Left hindlimb (tissue), 1 donor: Measurements from ENCODE around the gene NDUFA6.
A peak's percentile ranks its signal among the peaks of the same experiment; 100 is the strongest.

Experiments
- DNase-seq: peaks from one replicate; pipeline ENCODE4 v3.0.0-alpha.2; 2018

NDUFA6 gene

DNA sequence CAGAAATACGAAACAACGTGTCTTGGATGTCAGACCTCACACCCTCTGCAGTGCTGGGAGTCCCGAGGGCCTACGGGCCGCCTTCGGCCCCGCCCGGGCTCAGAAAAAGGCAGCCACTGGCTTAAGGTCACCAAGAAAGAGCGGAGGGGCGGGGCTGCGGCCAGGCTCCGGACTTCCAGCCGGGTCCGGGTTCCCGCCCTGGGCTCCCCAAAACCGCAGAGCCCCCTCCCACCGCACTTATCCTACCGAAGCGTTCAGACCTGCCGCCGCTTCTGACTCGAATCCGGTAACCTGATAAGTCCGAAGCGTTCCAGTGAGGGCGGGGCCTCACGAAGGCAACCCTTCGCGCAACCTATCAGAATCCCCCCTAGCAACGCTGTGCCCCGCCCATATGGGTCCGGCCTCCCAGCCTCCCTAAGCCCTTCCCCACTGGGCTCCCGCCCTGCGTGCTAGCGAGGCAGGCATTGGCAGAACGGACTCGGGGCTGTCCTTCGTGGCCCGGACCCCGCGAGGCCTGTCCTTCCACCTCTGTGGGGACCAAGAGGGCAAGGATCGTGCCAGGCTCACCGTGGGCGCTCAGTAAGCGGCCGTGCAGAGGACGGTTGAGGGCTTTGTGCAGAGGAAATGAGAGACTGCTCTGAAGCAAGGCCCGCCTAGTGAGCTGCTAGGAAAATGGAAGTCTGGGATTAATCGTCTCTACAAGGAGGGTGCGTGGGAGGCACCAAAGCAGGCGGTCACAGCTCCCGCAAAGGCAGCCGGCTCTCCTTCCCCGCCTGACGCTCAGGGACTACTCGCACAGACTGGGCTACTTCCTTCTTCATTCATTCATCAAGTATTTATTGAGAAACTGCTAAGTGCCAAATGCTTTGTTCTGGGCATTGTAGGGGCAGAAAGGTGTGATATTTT is 19.8 kb downstream of the NDUFA6 start, which contains the start of gene NAGA:
NAGA (minus strand) TSS at position 296 of the 906 bp plus-strand sequence. CDS start 515 bp downstream, outside the sequence.
- peak; percentile 97 for DNase-seq

DNA sequence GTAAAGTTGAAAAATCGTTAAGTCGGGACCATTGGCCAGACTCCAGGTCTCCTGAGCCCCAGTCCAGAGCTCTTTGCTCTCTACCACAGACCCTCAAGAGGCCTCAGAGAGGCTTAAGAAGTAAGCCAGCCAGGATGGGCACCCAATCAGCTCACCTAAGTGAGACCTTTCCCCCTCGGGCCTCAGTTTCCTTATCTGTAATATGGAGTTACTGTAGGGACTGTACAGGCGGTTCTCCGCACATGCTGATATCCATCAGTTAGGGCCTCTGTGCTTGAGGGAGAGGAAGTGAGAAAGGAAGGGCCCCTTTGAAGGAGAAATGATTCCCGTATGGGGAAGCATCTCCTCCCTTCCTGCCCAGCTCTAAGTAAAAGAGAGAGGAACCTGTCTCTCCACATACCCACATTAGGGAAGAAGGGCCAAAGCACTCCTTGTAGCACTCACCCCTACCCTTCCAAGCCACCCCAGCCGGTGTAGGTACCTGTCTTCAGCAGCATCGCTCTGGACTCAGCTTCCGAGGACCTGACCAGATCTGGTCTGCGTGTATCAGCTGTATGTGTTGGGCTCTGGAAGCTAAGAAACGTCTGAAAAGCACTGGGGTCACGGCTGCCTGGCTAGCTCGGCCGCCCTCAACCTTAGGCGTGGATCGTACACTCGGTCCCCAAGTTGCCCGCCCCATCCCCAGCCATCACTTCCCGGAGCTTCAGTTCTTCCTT is 20.6 kb downstream of the NDUFA6 start:
- DNase-seq: no peak

DNA sequence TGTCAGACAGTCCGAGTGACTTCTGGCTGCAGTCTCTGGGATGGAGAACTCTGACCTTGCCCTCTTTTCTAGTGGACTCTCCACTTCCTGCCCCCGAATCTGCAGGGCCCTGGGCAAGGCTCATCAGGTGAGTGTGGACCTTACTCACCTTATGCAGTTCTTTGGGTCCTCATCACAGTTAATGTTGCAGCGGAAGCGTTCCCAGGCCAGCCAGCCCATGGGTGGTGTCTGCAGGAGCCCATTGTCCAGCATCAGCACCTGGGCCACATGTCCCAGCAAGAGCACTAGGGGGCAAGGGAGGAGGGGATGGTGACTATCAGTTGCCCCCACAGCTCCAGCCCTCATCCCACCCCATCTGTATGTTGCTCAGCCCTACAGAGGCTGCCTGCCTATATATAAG is 22.3 kb downstream of the NDUFA6 start:
- no peak for DNase-seq

DNA sequence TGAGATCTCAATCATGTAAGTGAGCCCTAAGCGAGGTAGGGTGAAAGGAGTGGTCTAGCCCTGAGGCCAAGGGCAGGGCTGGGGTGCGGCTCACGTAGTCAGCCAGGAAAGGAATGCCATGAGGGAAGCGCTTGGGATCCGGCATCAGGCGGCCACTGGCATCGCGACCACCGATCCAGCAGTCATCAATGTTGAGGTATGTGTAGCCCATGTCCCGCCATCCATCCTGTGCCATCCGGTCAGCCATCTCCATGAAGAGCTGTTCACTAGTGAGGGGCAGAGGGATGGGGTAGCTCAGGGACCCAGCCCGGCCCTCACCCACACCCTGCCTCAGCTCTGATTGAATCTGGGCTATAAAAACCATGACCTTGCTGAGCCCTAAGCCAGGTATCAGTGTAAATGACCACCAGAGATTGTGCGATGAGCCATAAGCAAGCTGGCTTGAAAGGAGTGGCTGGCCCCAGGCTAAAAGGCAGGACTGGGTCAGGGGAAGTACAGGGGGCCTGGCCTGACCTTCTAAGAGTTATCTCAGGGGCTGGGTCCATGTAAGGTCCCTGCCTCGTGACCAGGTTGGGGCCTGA is 22.8 kb downstream of the NDUFA6 start:
- no peak for DNase-seq

DNA sequence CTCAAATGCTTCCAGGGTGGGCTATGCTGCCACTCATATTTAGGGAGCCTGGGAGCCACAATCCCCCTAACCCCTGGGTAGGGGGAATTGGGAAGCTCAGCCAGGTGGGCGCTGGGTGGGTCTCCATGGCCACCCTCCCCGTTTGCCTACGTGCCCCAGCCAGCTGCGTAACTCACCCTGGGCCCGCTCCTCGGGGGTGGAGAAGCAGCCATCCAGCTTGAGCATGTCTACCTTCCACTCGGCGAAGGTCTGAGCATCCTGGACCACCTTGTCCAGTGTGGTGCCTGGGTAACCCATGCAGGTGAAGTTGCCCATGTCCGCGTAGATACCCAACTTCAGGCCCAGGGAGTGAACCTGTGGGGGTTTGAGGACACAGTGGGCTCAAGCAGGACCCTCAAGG is 23.6 kb downstream of the NDUFA6 start:
- peak; percentile 25 for DNase-seq

DNA sequence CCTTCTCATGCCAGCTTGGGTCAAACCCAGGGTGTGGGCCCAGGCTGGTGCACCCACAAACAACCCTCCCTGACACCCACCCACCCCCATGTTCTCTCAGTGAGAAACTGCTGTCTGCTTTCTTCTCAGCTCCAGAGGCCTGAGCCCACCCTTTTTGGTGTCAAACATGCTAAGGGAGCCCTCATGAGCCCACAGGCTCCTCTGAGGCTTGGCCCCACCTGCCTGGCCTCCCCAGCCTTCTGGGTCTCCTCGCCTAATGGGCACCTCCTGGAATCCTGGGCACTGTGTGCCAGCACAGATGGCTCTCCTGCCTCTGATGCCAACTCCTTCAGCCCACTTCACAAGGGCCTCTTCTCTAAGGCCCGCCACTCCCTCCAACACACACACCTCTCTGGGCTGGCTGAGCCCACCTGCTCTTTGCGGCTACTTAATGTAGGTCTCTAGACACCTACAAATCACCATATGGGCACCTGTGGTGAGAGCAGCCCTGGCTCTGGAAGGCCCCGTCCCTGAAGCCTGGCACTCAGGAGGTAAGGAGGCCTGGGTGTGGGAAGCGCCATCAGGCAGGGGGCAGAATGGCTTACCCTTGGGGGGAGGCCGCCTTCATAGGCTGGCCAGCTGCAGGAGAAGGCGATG is 24.3 kb downstream of the NDUFA6 start:
- peak; percentile 8 for DNase-seq

DNA sequence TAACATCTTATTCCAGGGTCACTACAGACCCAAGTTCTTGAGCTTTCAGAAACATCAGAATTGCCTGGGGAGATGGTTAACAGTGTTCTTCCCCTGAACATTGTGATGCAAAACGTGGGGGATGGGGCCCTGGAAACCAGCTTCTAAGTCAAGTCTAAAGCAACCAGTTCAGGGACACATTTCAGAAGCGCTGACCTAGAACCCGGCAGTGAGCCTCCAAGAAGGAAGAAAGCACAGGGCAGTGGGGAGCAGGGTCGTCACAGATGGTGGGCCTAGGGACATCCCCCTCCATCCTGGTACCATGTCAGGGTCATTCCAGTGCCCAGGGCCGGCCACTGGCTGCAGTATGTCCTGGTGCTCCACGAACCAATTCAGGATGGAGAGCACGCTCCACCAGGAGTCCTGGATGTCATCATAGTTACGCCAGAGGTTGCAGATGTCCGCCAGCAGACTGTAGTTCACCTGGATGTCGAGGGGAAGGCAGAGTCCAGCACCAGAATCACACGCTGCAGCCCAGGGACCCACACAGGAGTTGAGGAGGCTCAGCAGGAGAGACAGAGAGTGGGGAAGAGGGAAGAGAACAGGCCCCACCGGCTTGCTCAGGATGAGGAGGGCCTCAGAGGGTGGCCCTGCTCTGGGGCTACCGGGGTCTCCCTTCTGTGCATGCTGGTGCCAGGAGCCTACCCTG is 25.0 kb downstream of the NDUFA6 start:
- DNase-seq: peak; percentile 16

DNA sequence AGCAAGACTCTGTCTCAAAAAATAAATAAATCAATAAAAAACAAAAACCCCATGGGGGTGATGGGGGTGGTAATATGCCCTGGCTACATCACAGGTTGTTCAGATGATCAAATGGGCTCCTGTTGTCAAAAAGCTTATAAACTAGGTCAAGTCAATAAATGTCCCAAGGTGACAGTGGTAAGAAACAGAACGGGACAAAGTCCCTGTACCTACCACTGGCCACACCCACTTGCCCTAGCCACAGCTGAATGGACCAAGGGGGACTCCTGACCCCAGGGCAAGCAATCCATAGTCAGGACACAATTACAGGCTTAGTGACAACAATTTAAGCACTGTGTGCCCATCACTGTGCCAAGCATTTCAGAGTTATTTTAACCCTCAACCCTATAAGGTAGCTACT is 25.9 kb downstream of the NDUFA6 start:
- DNase-seq: no peak

DNA sequence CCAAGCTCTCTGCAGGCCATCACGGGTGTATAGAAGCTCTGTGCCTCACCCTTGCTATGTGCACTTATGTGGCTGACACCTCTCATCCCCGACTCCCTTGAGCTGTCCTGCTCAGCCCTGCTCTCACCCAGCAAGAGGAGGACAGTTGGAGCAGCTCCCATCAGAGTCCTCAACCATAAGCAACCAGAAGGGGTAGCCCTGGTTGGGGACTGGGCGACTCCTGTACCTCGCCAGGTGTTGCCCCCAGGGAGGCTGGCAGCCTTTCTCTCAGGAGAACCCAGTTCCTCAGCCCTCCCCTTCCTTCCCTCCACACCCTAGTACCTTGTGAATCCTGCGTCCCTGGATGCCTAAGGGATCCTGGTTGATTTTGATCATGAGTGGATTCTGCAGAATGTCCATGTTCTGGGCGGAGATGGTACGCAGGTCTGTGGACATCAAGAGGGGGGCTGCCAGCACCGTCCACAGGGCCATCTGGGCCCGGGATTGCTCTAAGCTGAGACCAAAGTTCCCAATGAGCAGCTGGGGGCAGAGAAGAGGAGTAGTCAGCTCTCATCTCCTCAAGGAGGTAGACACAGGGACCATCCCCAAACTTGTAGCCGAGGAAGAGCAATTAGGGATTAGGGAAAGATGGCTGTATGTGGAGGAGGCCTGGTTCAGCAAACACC is 27.9 kb downstream of the NDUFA6 start:
- DNase-seq: no peak

DNA sequence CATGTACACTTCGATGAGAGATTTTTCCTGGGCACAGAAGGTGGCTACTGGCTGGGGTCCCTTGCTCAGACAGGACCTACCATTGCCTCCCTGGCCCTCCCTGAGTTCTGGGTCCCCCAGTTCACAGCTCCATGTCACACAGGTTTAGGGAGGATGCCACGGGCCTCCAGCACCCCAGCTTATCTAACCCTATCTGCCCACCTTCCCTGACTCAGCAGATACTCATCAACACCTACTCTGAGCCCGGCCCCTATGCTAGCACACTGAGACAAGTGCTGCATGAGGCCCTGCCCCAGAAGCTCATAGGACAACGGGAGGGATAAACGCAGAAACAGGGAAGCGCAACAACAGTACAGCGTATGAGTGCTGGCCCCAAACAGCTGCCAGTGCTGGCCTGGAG is 29.5 kb downstream of the NDUFA6 start:
- no peak for DNase-seq

DNA sequence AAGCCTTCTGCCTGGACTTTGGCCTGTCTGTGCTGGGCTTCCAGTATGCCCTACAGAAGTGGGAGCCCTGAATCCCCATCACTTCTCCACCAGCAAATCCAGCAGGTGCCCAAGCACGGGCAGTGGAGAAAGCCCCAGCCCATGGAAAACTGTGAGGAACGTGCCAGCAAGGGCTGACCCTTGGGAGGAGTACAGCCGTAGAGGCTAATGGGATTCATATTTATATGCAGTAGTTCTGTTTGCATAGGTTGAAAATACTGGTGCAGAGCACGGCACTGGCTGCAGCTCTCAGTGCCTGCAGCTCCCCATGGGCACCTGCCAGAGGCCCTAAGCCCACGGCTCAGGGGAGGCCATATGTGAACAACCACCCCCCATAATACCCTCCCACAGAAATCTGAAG is 30.1 kb downstream of the NDUFA6 start:
- DNase-seq: no peak

DNA sequence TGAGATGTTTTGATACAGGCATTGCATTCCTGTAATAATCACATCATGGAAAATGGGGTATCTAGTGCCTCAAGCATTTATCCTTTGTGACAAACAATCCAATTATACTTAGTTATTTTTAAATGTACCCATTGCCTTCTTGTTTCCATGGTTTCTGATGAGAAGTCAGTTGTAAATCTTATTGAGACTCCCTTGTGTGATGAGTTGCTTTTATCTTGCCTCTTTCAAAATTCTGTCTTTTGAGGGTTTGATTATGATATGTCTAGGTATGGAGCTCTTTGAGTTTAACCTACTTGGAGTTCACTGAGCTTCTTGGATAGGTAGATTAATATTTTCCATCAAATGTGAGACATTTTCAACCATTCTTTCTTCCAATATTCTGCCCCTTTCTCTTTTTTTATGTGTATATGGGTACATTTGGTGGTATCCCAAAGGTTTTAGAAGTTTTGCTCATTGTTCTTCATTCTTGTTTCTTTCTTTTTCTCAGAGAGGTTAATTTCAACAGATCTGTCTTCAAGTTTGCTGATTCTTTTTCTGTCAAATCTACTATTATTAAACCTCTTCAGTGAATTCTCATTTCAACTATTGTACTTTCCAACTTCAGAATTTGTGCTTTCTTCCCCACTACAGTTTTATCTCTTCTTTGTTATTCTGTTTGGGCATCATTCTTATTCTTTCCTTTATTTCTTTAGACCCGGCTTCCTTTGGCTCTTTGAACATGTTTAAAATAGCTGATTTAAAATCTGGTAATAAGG is 33.6 kb downstream of the NDUFA6 start:
- DNase-seq: no peak

DNA sequence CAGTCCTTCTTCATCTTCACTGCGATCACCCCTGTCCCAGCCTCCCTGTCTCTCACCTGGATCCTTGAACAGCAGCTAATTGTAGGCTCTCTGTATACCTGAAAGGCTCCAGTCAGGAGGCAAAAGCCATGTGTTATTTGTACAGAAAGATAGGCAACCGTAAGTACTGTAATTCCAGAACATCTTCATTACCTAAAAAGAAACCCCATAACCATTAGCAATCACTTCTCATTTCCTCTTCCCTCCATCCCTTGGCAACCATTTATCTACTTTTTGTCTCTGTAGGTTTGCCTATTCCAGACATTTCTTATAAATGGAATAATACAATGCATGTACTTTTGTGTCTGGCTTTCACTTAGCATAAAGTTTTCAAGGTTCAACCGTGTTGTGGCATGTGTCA is 37.8 kb downstream of the NDUFA6 start:
- DNase-seq: no peak

DNA sequence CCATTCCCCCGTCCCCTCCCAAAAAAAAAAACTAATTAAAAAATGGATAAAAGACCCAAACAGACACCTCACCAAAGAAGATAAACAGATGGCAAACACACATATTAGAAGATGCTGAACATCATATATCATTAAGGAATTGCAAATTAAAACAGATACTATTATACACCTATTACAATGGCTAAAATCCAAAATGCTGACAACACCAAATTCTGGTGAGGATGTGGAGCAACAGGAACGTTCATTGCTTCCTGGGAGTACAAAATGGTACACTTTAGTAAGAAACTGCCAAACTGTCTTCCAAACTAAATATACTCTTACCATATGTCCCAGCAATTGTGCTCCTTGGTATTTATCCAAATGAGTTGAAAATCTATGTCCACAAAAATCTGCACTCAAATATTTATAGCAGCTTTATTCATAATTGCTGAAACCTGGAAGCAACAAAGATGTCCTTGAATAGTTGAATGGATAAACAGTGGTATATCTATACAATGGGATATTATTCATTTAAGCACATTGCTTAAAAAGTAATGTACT is 39.9 kb downstream of the NDUFA6 start:
- no peak for DNase-seq

DNA sequence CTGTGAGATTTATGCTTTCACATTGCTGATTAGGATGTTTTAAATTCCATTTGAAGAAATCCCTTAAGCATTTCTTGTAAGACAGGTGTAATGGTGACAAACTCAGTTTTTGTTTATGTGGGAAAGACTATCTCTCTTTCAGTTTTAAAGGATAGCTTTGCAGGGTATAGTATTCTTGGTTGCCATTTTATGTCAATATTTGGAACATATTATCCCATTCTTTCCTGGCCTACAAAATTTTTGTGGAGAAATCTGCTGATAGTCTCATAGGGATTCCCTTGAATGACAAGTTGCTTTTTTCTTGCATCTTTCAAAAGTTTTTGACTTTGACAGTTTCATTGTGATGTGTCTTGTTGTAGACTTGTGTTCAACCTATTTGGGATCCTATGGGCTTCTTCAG is 48.8 kb downstream of the NDUFA6 start:
- DNase-seq: no peak

DNA sequence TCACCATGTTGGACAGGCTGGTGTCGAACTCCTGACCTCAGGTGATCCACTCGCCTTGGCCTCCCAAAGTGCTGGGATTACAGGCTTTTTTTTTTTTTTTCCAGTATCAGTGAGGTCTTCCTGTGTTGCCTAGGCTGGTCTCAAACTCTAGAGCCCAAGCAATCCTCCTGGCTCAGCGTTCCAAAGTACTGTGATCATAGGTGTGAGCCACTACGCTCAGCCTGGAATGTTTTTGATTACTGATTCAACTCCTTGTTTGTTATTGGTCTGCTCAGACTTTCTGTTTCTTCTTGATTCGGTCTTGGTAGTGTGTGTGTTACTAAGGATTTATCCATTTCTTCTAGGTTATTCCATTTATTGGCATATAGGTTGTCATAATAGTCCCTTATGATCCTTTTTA is 51.3 kb downstream of the NDUFA6 start:
- DNase-seq: no peak
